MCF 10A (cell line): ENCODE data around the gene PSMD10. TPM values are rescaled to one million over a fixed set of nuclear protein-coding genes. Genes with fewer than 3 reads are reported as not detected.
A peak's percentile ranks its signal among the peaks of the same experiment; 100 is the strongest.

Source experiments
- Bru-seq: library from RNA; stranded (reverse); fragments of 400-500 nt; gene quantifications from one replicate; lab custom pipeline; 2021; lab: Mats Ljungman, UMichigan
- BruChase-seq, 2 experiments: library from RNA; stranded (reverse); fragments of 400-500 nt; gene quantifications; one replicate each; lab custom pipeline; 2021; lab: Mats Ljungman, UMichigan
- BruUV-seq: library from RNA; stranded (reverse); fragments of 400-500 nt; replicated peaks from 2 replicates; lab custom pipeline; 2021; lab: Mats Ljungman, UMichigan
- CTCF ChIA-PET: fragments of 300-600 bp; sonication (Branson Sonifier 250); formaldehyde crosslinking; extraction: SDS; loops from one replicate; lab custom pipeline; 2021; ENCODE audit warnings: antibody characterized with exemption, inconsistent platforms; lab: Yijun Ruan, JAX
- POLR2A ChIA-PET: fragments of 300-600, 350-650 bp; sonication (Branson Sonifier 250); formaldehyde crosslinking; extraction: SDS; loops from one replicate; lab custom pipeline; 2020; ENCODE audit warnings: antibody characterized with exemption, inconsistent platforms; lab: Yijun Ruan, JAX
- DNase-seq: peaks from one replicate; pipeline ENCODE4 v3.0.0-alpha.2; 2018; ENCODE audit not compliant: unreplicated experiment
- H3K27ac Mint-ChIP-seq: one replicate; pipeline ENCODE4 v1.8.0; 2022; ENCODE audit warnings: mild to moderate bottlenecking, low read depth, mixed read lengths; ENCODE audit not compliant: unreplicated experiment
- H3K27me3 Mint-ChIP-seq: one replicate; pipeline ENCODE4 v1.8.0; 2022; ENCODE audit warnings: mixed read lengths; ENCODE audit not compliant: insufficient read depth, unreplicated experiment
- H3K36me3 Mint-ChIP-seq: one replicate; pipeline ENCODE4 v1.8.0; 2022; ENCODE audit warnings: mild to moderate bottlenecking, moderate library complexity, mixed read lengths; ENCODE audit not compliant: insufficient read depth, unreplicated experiment
- H3K4me1 Mint-ChIP-seq: one replicate; pipeline ENCODE4 v1.8.0; 2022; ENCODE audit warnings: mixed read lengths; ENCODE audit not compliant: insufficient read depth, unreplicated experiment
- H3K4me3 Mint-ChIP-seq: one replicate; pipeline ENCODE4 v1.8.0; 2022; ENCODE audit warnings: mild to moderate bottlenecking, moderate library complexity, mixed read lengths; ENCODE audit not compliant: unreplicated experiment
- H3K9me3 Mint-ChIP-seq: one replicate; pipeline ENCODE4 v1.8.0; 2022; ENCODE audit warnings: mixed read lengths; ENCODE audit not compliant: unreplicated experiment
- CTCF ChIP-seq: fragments of 200-600 bp; IDR thresholded peaks from one replicate; pipeline ENCODE4 v1.8.0; 2022; ENCODE audit warnings: antibody characterized with exemption, mild to moderate bottlenecking; ENCODE audit not compliant: unreplicated experiment
- intact Hi-C: fragments of 100-400 bp; cut with micrococcal nuclease; formaldehyde crosslinking; loops from 2 replicates; pipeline ENCODE4 v1.14.1; 2022
- long read RNA-seq: library from polyadenylated mRNA; stranded (forward); transcript quantifications from one replicate; pipeline ENCODE4 v2.0.0, GENCODE V29; 2022
- total RNA-seq: library from RNA; stranded (reverse); gene quantifications from 2 replicates; pipeline ENCODE4 v1.2.3, GENCODE V29; 2022

The PSMD10 gene
- total RNA-seq (52.6 and 80.8 TPM in 2 replicates), Bru-seq, nascent RNA (percentile 86 among the genes with signal in this experiment), BruChase-seq, experiment 1, labeled RNA remaining after a 6-hour chase (percentile 98 among the genes with signal in this experiment), BruChase-seq, experiment 2, labeled RNA remaining after a 2-hour chase (percentile 95 among the genes with signal in this experiment)
- long read RNA-seq, transcript PSMD10-201 (5 exons, 1,546 nt), result major isoform, 101 of 120 reads
- long read RNA-seq, transcript PSMD10-204 (5 exons, 768 nt), result minor isoform, 13 of 120 reads
- long read RNA-seq, partial matches to known transcripts, result 0 of 120 reads
- long read RNA-seq, other reads (novel, unspliced or antisense), result 6 of 120 reads

GRCh38 chrX:108091264-108091877 lies at the start of gene PSMD10, which contains the start of gene ATG4A:
Gene PSMD10 (minus strand): TSS chrX:108091542. CDS start chrX:108091520, 22 bp downstream.
Gene ATG4A (plus strand): TSS chrX:108091778. CDS start chrX:108091827, 49 bp downstream.
- BruUV-seq, result no TSS peak
- no peaks in the 10 kb centered on the region for H3K4me1 Mint-ChIP-seq
- no peak within 1 kb of the TSS for H3K27ac Mint-ChIP-seq
- DNase-seq, result peak; percentile 96
- peaks cover 7% of the 10 kb centered on the region for H3K36me3 Mint-ChIP-seq
- intact Hi-C loops, result no loop called here
- no peaks in the 10 kb centered on the region for H3K9me3 Mint-ChIP-seq
- no peak within 1 kb of the TSS for H3K4me3 Mint-ChIP-seq
- CTCF ChIA-PET, result interaction anchor here (0.6 to 1.8 kb wide), 6 partner anchors 30 to 566 kb away, joined by 3 to 7 read pairs (median 4); no protein-coding TSS in a partner anchor
- no peak for TF ChIP-seq CTCF
- POLR2A ChIA-PET, result interaction anchor here (0.6 to 2.4 kb wide), 23 partner anchors 8 to 1288 kb away, joined by 3 to 61 read pairs (median 5); partner anchors contain the start of genes COL4A5 and PRPS1
- H3K27me3 Mint-ChIP-seq, result peaks cover 44% of the 10 kb centered on the region

- BruUV-seq, result no TSS peak
- no peak for DNase-seq
- Mint-ChIP-seq H3K27ac (no peak overlapping the region), H3K36me3 (peaks cover 12% of the 10 kb centered on the region), H3K4me1 (no peaks in the 10 kb centered on the region), H3K9me3 (no peaks in the 10 kb centered on the region), H3K4me3 (no peak overlapping the region), H3K27me3 (peaks cover 39% of the 10 kb centered on the region)
- intact Hi-C loops, result no loop called here
- POLR2A ChIA-PET, result interaction anchor here (1.0 to 2.2 kb wide), 3 partner anchors 16 to 48 kb away, joined by 3 to 10 read pairs (median 8); partner anchors contain the start of genes ATG4A and PSMD10
- TF ChIP-seq CTCF, result peak; percentile 44
- CTCF ChIA-PET, result interaction anchor here (0.6 to 2.5 kb wide), 9 partner anchors 12 to 343 kb away, joined by 3 to 9 read pairs (median 4); partner anchors contain the start of genes ATG4A and PSMD10
Observed at GRCh38 chrX:108138814-108139702, 47.7 kb upstream of the PSMD10 start.

GRCh38 chrX:108134724-108135123 lies 43.4 kb upstream of the PSMD10 start:
- no peaks in the 10 kb centered on the region for H3K4me1 Mint-ChIP-seq

More at GRCh38 chrX:108134724-108135123, 43.4 kb upstream of the PSMD10 start:
- H3K9me3 Mint-ChIP-seq, result no peaks in the 10 kb centered on the region
- intact Hi-C loops, result no loop called here
- H3K27ac Mint-ChIP-seq, result no peak overlapping the region
- ChIA-PET POLR2A (no interaction called here), CTCF (no interaction called here)
- no peak overlapping the region for H3K4me3 Mint-ChIP-seq
- no peak for DNase-seq
- TF ChIP-seq CTCF, result no peak
- peaks cover 17% of the 10 kb centered on the region for H3K36me3 Mint-ChIP-seq
- H3K27me3 Mint-ChIP-seq, result peaks cover 52% of the 10 kb centered on the region
- no TSS peak for BruUV-seq
